WI38 (cell line): ENCODE results near the gene CLEC19A.

ENCODE experiments used
- H3K4me3 ChIP-seq: 2 replicates; pipeline ENCODE4 v1.5.1; 2011; ENCODE audit warnings: low read depth, mild to moderate bottlenecking, control low read depth, low read length
- TF ChIP-seq, protein P1 (sequence below): IDR thresholded peaks from 2 replicates; pipeline ENCODE4 v1.5.1; 2012; ENCODE audit warnings: low read depth, mild to moderate bottlenecking, control low read depth, low read length

Gene CLEC19A

DNA sequence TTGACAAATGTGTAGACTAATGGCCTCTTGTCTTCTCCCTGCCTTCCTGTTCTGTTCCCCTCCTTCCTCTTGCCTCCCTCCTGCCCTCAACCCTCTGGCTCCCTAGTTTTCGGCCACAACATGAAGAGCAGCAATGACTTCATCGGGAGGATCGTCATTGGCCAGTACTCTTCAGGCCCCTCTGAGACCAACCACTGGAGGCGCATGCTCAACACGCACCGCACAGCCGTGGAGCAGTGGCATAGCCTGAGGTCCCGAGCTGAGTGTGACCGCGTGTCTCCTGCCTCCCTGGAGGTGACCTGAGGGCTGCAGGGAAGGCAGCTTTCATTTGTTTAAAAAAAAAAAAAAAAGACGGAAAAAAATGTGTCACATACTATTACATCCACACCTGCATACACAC, 18.8 kb upstream of the CLEC19A start:
- H3K4me3 ChIP-seq, result no peak overlapping the region
- TF ChIP-seq, protein P1, sequence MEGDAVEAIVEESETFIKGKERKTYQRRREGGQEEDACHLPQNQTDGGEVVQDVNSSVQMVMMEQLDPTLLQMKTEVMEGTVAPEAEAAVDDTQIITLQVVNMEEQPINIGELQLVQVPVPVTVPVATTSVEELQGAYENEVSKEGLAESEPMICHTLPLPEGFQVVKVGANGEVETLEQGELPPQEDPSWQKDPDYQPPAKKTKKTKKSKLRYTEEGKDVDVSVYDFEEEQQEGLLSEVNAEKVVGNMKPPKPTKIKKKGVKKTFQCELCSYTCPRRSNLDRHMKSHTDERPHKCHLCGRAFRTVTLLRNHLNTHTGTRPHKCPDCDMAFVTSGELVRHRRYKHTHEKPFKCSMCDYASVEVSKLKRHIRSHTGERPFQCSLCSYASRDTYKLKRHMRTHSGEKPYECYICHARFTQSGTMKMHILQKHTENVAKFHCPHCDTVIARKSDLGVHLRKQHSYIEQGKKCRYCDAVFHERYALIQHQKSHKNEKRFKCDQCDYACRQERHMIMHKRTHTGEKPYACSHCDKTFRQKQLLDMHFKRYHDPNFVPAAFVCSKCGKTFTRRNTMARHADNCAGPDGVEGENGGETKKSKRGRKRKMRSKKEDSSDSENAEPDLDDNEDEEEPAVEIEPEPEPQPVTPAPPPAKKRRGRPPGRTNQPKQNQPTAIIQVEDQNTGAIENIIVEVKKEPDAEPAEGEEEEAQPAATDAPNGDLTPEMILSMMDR, result no peak

DNA sequence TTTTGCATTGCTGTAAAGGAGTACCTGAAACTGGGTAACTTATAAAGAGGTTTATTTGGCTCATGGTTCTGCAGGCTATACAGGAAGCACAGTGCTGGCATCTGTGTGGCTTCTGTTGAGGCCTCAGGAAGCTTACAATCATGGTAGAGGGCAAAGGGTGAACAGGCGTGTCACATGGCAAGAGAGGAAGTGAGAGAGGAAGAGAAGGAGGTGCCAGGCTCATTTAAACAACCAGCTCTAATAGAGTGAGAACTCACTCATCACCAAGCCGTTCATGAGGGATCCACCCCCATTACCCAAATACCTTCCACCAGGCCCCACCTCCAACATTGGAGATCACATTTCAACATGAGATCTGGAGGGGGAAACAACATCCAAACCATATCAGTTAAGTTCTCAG, 16.4 kb upstream of the CLEC19A start:
- H3K4me3 ChIP-seq, result no peak overlapping the region
- TF ChIP-seq, protein P1, result no peak

DNA sequence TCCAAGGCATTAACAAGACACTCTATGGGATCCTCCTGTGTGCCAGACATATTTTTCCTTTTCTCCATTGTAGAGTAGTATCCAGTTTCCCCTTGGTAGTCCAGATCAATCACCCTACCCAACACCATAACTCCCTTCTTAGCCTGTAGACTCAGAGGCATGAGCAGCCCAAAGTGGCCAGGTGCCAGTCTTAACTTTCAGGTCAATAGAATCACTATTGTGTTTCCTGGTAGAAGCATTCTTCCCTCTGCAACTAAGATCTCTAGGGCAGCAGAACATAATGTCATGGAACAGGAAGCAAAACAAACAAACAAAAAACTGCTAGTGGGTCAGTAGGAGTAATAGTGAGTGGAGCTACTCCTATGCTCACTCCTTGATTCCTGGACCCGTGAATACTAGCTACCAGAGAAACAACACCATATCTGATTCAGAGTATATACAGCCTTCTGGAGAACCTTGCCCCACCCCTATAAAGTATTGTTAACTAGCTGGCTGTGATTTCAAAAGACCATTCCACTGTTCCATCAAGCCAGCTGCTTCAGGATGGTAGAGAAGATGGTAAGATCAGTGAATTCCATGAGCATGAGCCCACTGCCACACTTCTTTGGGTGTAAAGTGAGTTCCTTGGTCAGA, 11.2 kb upstream of the CLEC19A start:
- no peak overlapping the region for H3K4me3 ChIP-seq
- TF ChIP-seq, protein P1, result no peak

DNA sequence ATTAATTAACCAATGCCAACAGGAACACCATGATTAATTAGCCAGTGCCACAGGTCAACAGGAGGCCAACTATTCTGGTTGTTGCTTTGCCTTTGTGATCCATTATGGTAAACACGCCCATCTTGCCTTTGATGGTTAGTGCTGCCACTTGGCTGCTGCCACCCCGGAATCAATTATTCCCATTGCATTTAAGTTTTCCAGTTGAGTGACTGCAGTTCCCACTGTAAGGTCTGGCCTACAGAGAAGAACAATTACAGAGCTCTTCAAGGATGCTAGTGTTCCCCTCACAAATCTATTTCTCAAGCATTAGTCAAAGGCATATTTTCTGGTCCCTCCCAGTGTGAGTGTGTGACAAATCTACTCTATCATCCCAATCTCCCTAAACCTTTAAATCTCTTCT, 7.1 kb upstream of the CLEC19A start:
- TF ChIP-seq, protein P1, result no peak
- no peak overlapping the region for H3K4me3 ChIP-seq

DNA sequence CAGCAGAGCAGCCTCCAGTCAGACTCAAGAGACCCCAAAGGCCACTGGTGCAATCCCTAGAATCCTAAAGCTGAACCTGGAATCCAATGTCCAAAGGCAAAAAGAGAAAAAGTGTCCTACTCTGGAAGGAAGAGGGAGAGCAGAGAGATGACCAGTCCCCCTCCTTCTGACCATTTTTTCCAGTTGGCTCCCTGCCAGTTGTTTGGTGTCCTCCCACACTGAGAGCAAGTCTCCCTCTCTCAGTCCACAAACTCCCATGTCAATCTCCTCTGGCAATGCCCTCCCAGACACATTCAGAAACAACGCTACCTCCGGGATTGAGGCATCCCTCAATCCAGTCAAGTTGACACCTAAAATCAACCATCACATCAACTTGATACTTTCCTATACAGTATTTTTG, 4.3 kb upstream of the CLEC19A start:
- H3K4me3 ChIP-seq, result no peak overlapping the region
- TF ChIP-seq, protein P1, result no peak

DNA sequence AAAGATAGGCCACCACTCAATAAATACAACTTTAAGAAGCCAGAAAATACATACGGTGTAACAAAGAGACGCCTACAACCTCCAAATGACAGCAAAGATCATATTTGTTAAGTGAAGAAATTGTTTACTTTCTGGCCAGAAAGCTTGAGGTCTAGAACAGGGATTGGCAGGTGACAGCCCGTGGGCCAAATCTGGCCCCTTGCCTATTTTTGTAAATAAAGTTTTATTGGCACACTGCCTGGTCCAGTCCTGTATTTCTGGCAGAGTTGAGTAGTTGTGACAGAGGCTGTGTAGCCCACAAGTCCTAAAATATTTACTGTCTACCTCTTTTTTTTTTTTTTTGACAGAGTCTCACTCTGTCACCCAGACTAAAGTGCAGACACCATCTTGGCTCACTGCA, 3.4 kb upstream of the CLEC19A start:
- TF ChIP-seq, protein P1, result no peak
- no peak overlapping the region for H3K4me3 ChIP-seq

DNA sequence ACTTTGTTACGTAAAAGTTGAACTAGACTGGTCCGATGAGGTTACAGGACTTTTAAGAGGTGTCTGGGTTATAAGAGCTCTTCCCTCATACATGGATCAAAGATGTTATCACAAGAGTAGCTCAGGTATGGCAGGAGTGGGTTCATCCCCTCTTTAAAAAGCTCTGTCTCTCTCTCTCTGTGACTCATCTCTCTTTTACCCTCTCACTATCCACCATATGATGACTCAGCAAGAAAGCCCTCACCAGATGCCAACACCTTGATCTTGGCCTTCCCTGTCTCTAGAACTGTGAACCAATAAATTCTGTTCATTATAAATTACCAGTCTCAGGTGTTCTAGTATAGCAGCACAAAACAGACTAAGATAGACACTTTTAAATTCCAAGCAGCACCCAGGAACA, 1.9 kb upstream of the CLEC19A start:
- TF ChIP-seq, protein P1, result no peak
- no peak overlapping the region for H3K4me3 ChIP-seq
